MM.1S (cell line): ENCODE data around the gene AHNAK.

Experiments used
- DNase-seq: peaks from one replicate; pipeline ENCODE4 v3.0.0-alpha.2; 2015
- H2AFZ ChIP-seq: fragments of 300-600 bp; sonication (generic); 2 replicates; pipeline ENCODE4 v1.6.0; 2016; ENCODE audit warnings: antibody characterized with exemption, low read length
- H3F3A ChIP-seq: fragments of 300-600 bp; sonication (generic); 2 replicates; pipeline ENCODE4 v1.6.1; 2016; ENCODE audit warnings: mild to moderate bottlenecking, antibody characterized with exemption, low read length, moderate library complexity, mixed read lengths; ENCODE audit not compliant: insufficient read depth
- H3K27ac ChIP-seq: fragments of 300-600 bp; sonication (generic); 2 replicates; pipeline ENCODE4 v1.5.1; 2016; ENCODE audit warnings: mild to moderate bottlenecking, low read length
- H3K27me3 ChIP-seq: fragments of 300-600 bp; sonication (generic); replicated peaks from 2 replicates; pipeline ENCODE4 v1.6.0; 2016; ENCODE audit warnings: low read length; ENCODE audit not compliant: insufficient read depth
- H3K36me3 ChIP-seq: fragments of 300-600 bp; sonication (generic); replicated peaks from 2 replicates; pipeline ENCODE4 v1.6.1; 2016; ENCODE audit warnings: mild to moderate bottlenecking, low read length, mixed read lengths; ENCODE audit not compliant: insufficient read depth
- H3K4me1 ChIP-seq: fragments of 300-600 bp; sonication (generic); 2 replicates; pipeline ENCODE4 v1.6.1; 2016; ENCODE audit warnings: low read length, mixed read lengths
- H3K4me2 ChIP-seq: fragments of 300-600 bp; sonication (generic); 2 replicates; pipeline ENCODE4 v1.6.0; 2016; ENCODE audit warnings: low read depth, low read length
- H3K4me3 ChIP-seq: fragments of 300-600 bp; sonication (generic); 2 replicates; pipeline ENCODE4 v1.5.1; 2016; ENCODE audit warnings: low read length, mixed read lengths
- H3K79me2 ChIP-seq: fragments of 300-600 bp; sonication (generic); 2 replicates; pipeline ENCODE4 v1.6.1; 2016; ENCODE audit warnings: mixed run types, low read length, mixed read lengths
- H3K9ac ChIP-seq: fragments of 300-600 bp; sonication (generic); 2 replicates; pipeline ENCODE4 v1.6.1; 2016; ENCODE audit warnings: low read length, mixed read lengths
- H3K9me2 ChIP-seq: fragments of 300-600 bp; sonication (generic); replicated peaks from 2 replicates; pipeline ENCODE4 v1.6.1; 2016; ENCODE audit warnings: mild to moderate bottlenecking, low read length, mixed read lengths; ENCODE audit not compliant: insufficient read depth
- H3K9me3 ChIP-seq: fragments of 300-600 bp; sonication (generic); replicated peaks from 2 replicates; pipeline ENCODE4 v1.6.1; 2016; ENCODE audit warnings: mild to moderate bottlenecking, low read length, mixed read lengths; ENCODE audit not compliant: insufficient read depth
- H4K20me1 ChIP-seq: fragments of 300-600 bp; sonication (generic); 2 replicates; pipeline ENCODE4 v1.6.1; 2016; ENCODE audit warnings: mild to moderate bottlenecking, low read length, moderate library complexity, mixed read lengths; ENCODE audit not compliant: insufficient read depth
- EZH2 ChIP-seq: fragments of 300-600 bp; sonication (generic); optimal IDR thresholded peaks from 2 replicates; pipeline ENCODE3; 2017; ENCODE audit warnings: low read depth, mild to moderate bottlenecking, antibody characterized with exemption, low read length, mixed read lengths
- EZH2phosphoT487 ChIP-seq: fragments of 300-600 bp; sonication (generic); IDR thresholded peaks from 2 replicates; pipeline ENCODE4 v1.6.1; 2018; ENCODE audit warnings: antibody characterized with exemption, low read length
- TF ChIP-seq, protein P1 (sequence below): fragments of 300-600 bp; sonication (generic); IDR thresholded peaks from 2 replicates; pipeline ENCODE4 v1.5.1; 2016; ENCODE audit warnings: antibody characterized with exemption, low read length, mixed read lengths

The AHNAK gene

DNA sequence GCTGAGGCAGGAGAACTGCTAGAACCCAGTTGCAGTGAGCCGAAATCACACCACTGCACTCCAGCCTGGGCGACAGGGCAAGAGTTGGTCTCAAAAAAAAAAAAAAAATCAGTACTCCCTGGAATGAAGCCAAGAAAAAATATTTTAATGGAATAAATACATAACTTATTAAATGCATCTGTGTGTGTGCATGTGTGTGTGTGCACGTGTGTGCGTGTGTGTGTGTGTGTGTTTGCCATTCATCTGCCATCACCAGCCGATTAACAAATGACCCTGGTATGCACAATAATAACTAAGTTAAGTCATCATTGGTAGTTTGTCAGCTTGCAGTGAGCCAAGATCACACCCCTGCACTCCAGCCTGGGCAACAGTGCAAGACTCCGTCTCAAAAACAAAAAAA lies 162.8 kb downstream of the AHNAK start:
- H2AFZ ChIP-seq: no peak overlapping the region
- H3K36me3 ChIP-seq: no peaks in the 10 kb centered on the region
- no peaks in the 10 kb centered on the region for H3K9me2 ChIP-seq
- H3K79me2 ChIP-seq: no peaks in the 10 kb centered on the region
- H3K27me3 ChIP-seq: peaks cover 7% of the 10 kb centered on the region
- no peaks in the 10 kb centered on the region; the same call in 1 of the 2 replicates for H4K20me1 ChIP-seq
- no peaks in the 10 kb centered on the region for H3K9me3 ChIP-seq
- peaks cover 16% of the 10 kb centered on the region for H3K4me1 ChIP-seq
- no peak overlapping the region for H3K9ac ChIP-seq
- TF ChIP-seq EZH2: no peak
- no peak for TF ChIP-seq EZH2phosphoT487
- TF ChIP-seq, protein P1, sequence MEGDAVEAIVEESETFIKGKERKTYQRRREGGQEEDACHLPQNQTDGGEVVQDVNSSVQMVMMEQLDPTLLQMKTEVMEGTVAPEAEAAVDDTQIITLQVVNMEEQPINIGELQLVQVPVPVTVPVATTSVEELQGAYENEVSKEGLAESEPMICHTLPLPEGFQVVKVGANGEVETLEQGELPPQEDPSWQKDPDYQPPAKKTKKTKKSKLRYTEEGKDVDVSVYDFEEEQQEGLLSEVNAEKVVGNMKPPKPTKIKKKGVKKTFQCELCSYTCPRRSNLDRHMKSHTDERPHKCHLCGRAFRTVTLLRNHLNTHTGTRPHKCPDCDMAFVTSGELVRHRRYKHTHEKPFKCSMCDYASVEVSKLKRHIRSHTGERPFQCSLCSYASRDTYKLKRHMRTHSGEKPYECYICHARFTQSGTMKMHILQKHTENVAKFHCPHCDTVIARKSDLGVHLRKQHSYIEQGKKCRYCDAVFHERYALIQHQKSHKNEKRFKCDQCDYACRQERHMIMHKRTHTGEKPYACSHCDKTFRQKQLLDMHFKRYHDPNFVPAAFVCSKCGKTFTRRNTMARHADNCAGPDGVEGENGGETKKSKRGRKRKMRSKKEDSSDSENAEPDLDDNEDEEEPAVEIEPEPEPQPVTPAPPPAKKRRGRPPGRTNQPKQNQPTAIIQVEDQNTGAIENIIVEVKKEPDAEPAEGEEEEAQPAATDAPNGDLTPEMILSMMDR: no peak
- peaks cover 24% of the 10 kb centered on the region for H3F3A ChIP-seq
- no peak for DNase-seq
- H3K4me3 ChIP-seq: no peak overlapping the region
- H3K4me2 ChIP-seq: no peak overlapping the region
- no peak overlapping the region for H3K27ac ChIP-seq
